ENCODE measurements around the gene KCNJ15. TPM values are rescaled to one million over a fixed set of nuclear protein-coding genes. Genes with fewer than 3 reads are reported as not detected.

KCNJ15 gene
- total RNA-seq, 1 experiment from 2014 or later = 0.13 TPM

DNA sequence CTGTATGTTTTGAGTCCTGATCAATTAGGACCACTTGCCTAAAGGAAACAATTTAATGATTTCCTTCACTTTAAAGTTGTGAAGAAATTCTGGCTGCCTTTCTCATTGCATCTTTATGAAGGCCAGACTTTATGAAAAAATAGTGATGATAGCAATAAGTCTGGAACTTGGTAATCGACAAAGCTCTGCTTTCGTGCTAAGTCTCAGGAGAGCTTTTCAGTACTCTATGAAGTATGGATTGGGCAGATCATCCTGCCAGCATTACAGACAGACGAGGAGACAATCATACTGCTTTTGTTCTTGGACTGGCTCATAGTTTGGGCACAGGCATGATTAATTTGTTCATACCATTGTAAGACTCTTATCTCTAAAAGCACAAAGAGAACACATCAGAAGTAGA is 45.5 kb upstream of the KCNJ15 start:
- no peak for TF ChIP-seq POLR2AphosphoS5 (IDR thresholded peaks at IDR 0.05; ENCODE audit: low read depth, low read length)
- no peak for TF ChIP-seq SIN3A (IDR thresholded peaks at IDR 0.05; ENCODE audit: borderline replicate concordance, insufficient read depth, low read depth, low read length)
- TF ChIP-seq, protein P1, sequence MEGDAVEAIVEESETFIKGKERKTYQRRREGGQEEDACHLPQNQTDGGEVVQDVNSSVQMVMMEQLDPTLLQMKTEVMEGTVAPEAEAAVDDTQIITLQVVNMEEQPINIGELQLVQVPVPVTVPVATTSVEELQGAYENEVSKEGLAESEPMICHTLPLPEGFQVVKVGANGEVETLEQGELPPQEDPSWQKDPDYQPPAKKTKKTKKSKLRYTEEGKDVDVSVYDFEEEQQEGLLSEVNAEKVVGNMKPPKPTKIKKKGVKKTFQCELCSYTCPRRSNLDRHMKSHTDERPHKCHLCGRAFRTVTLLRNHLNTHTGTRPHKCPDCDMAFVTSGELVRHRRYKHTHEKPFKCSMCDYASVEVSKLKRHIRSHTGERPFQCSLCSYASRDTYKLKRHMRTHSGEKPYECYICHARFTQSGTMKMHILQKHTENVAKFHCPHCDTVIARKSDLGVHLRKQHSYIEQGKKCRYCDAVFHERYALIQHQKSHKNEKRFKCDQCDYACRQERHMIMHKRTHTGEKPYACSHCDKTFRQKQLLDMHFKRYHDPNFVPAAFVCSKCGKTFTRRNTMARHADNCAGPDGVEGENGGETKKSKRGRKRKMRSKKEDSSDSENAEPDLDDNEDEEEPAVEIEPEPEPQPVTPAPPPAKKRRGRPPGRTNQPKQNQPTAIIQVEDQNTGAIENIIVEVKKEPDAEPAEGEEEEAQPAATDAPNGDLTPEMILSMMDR (IDR thresholded peaks at IDR 0.05) = no peak
- TF ChIP-seq TCF7L2 (IDR thresholded peaks at IDR 0.05; ENCODE audit: low read depth, low read length) = no peak
- TF ChIP-seq, protein P2, sequence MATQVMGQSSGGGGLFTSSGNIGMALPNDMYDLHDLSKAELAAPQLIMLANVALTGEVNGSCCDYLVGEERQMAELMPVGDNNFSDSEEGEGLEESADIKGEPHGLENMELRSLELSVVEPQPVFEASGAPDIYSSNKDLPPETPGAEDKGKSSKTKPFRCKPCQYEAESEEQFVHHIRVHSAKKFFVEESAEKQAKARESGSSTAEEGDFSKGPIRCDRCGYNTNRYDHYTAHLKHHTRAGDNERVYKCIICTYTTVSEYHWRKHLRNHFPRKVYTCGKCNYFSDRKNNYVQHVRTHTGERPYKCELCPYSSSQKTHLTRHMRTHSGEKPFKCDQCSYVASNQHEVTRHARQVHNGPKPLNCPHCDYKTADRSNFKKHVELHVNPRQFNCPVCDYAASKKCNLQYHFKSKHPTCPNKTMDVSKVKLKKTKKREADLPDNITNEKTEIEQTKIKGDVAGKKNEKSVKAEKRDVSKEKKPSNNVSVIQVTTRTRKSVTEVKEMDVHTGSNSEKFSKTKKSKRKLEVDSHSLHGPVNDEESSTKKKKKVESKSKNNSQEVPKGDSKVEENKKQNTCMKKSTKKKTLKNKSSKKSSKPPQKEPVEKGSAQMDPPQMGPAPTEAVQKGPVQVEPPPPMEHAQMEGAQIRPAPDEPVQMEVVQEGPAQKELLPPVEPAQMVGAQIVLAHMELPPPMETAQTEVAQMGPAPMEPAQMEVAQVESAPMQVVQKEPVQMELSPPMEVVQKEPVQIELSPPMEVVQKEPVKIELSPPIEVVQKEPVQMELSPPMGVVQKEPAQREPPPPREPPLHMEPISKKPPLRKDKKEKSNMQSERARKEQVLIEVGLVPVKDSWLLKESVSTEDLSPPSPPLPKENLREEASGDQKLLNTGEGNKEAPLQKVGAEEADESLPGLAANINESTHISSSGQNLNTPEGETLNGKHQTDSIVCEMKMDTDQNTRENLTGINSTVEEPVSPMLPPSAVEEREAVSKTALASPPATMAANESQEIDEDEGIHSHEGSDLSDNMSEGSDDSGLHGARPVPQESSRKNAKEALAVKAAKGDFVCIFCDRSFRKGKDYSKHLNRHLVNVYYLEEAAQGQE (IDR thresholded peaks at IDR 0.05; ENCODE audit: insufficient read depth in 1 of 2, low read depth in 2 of 2, low read length in 1 of 2) = no peak
- no peaks in the 10 kb centered on the region for H3K4me1 ChIP-seq (ENCODE audit: control insufficient read depth, insufficient read depth, low read length)
- intact Hi-C loops (cut with micrococcal nuclease; ENCODE audit: unreplicated experiment) = no loop called here
- H3K9me3 ChIP-seq (ENCODE audit: control insufficient read depth, insufficient read depth, low read depth, low read length) = no peaks in the 10 kb centered on the region
- ChIA-PET POLR2A (no interaction called here), CTCF (no interaction called here)
- H3K27me3 ChIP-seq (ENCODE audit: control insufficient read depth, insufficient read depth, low read length) = no peaks in the 10 kb centered on the region
- ATAC-seq (no peak), DNase-seq (ENCODE audit: low read depth, low spot score) (no peak)
- in situ Hi-C loops (cut with HindIII; ENCODE audit: low pct_unique_long_range_greater_than_20kb, low sequenced_read_pairs) = no loop called here
- no peaks in the 10 kb centered on the region for H3K36me3 ChIP-seq (ENCODE audit: control insufficient read depth, insufficient read depth, low read length)
- BruUV-seq (replicated peaks) = no TSS peak
- no peak overlapping the region for H3K4me3 ChIP-seq (ENCODE audit: low read depth in 2 of 2, low read length in 2 of 2)
- H3K27ac ChIP-seq (ENCODE audit: low read length) = no peak overlapping the region

DNA sequence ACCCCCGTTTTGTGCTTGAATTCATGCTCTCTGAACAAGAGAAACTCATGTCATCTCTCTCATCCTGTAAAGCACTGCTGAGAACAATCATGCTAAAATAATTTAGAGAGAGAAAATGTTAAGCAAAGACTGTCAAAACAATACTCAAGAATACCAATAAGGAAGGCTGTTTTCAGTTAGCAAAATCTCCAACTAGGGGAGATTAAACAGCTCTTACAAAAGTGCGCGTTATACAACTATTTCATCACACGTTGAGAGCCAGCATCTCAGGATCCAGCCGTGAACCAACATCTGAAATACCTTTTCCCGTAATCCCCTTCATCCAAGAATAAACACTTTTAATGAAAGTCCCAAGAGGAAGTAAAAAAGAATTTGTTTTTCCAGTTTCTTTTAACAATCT is 44.1 kb upstream of the KCNJ15 start:
- CTCF ChIA-PET = no interaction called here
- BruUV-seq (replicated peaks) = no TSS peak
- ATAC-seq (no peak), DNase-seq (ENCODE audit: low read depth, low spot score) (no peak)
- no peaks in the 10 kb centered on the region for H3K36me3 ChIP-seq (ENCODE audit: control insufficient read depth, insufficient read depth, low read length)
- H3K9me3 ChIP-seq (ENCODE audit: control insufficient read depth, insufficient read depth, low read depth, low read length) = no peaks in the 10 kb centered on the region
- TF ChIP-seq, protein P1 (IDR thresholded peaks at IDR 0.05) = no peak
- TF ChIP-seq POLR2AphosphoS5 (IDR thresholded peaks at IDR 0.05; ENCODE audit: low read depth, low read length) = no peak
- in situ Hi-C loops (cut with HindIII; ENCODE audit: low pct_unique_long_range_greater_than_20kb, low sequenced_read_pairs) = no loop called here
- intact Hi-C loops (cut with micrococcal nuclease; ENCODE audit: unreplicated experiment) = no loop called here
- POLR2A ChIA-PET = no interaction called here
- no peaks in the 10 kb centered on the region for H3K27me3 ChIP-seq (ENCODE audit: control insufficient read depth, insufficient read depth, low read length)
- no peak overlapping the region for H3K27ac ChIP-seq (ENCODE audit: low read length)
- no peak overlapping the region for H3K4me3 ChIP-seq (ENCODE audit: low read depth in 2 of 2, low read length in 2 of 2)
- no peaks in the 10 kb centered on the region for H3K4me1 ChIP-seq (ENCODE audit: control insufficient read depth, insufficient read depth, low read length)
